GM12873 (cell line): ENCODE results near the gene ARPC4.
A peak's percentile ranks its signal among the peaks of the same experiment; 100 is the strongest.

ENCODE experiments used
- CTCF ChIP-seq: IDR thresholded peaks from 2 replicates; pipeline ENCODE4 v1.5.1; 2012; ENCODE audit warnings: low read depth, mild to moderate bottlenecking, moderate library complexity, low read length, control low read depth; ENCODE audit not compliant: insufficient read depth; ENCODE audit errors: missing control alignments

ARPC4 gene

GRCh38 chr3:9786209-9786739 is 6.6 kb upstream of the ARPC4 start:
- no peak for TF ChIP-seq CTCF

DNA sequence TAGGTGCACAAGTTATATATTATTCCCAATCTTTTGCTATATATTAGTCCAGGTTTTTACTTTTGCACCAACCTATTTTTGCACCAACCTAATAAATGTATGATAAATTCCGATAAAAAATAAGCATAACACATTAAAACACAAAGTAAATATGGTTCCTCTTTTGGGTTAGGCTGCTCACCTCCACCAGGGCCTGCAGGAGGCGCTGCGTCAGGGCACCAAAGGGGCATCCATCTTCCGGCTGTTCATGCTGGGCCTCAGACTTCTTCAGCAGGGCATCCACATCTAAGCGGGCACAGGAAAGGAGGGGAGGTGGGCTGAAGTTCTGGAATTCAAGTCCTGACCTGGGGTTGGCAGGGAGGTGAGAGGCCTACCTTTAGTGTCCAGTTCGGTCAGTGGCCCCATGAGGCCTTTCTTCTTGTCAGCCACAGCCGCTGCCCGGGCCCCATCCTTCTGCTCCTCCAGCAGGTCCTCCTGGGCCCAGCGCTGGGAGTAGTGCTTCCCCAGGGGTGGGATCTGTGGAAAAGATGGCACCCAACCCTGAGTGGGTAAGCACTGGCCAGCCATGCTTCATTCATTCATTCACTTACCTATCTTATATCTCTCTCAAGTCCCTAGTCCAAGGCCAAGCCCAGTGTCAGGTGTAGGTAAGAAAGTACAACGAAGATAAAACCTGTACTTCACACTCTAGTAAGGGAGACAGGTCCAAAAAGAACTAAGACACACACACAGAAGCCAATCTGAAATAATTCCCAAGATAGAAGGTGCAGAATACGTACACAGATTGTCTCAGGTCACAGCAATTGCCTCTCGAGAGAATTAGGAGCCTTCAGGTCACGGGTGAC is 5.8 kb upstream of the ARPC4 start:
- TF ChIP-seq CTCF, result peak; percentile 65

- no peak for TF ChIP-seq CTCF
Measured at GRCh38 chr3:9787714-9788113, 5.2 kb upstream of the ARPC4 start.

GRCh38 chr3:9791127-9791526 is 1.8 kb upstream of the ARPC4 start:
- no peak for TF ChIP-seq CTCF

DNA sequence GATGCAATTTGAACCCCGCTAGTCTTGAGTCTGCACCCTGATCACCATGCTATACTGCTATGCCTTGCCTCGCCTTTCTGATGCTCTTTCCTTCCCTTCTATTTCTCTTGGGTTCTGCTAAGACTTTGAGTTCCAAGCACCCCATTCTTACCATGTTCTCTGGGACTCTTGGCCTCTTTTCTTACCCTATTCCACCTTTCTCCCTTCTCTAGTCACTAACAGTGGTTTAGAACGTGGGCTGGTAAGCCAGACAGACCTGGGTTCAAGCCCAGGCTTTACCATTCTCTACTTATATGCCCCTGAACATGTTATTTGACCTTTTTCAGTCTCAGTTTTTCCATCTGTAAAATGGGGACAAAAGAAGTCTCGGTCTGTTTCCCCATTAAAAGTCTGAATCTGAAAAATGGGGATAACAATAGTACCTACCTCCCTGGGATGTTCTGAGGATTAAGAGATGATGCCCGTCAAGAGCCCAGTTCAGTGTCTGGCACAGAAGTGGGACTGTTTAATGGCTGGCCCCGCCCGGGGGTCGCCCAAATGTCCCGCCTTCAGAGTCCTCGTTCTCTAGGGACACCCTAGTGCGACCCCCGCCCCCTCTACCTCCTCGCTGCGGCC is 985 bp upstream of the ARPC4 start:
- no peak for TF ChIP-seq CTCF

DNA sequence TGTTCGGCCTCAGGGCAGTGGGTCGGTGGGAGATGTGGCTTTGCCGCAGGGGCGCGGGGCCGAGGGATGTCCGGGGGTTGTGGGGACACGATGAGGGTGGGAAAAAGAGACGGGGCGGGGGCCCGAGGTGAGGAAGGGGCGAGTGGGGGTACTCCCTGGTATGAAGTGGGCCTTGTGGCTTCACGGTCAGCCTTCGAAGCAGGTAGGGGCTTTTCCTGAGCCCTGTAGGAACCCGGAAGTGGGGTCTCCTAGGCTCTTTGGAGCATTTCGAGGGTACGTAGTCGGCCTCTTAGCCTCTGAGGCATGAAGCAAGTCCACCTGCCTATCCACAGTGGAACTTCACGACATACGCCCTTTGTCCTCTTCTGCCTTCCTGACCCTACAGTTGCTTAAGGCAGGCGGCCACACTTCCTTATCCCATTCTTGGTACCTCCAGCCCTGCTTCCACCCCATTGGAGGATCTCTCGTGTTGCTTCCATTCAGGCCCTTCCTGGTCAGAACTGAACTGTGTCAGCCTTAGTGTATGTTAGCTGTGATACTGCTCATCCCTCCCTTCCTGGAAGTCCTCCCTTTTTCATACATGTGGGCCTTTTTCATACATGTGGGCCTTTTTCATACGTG is 389 bp downstream of the ARPC4 start:
- no peak for TF ChIP-seq CTCF

- TF ChIP-seq CTCF, result no peak
Measured at GRCh38 chr3:9794400-9794799, 1.5 kb downstream of the ARPC4 start.
